K562 (cell line): ENCODE results near the gene ERI2. TPM values are rescaled to one million over a fixed set of nuclear protein-coding genes. Genes with fewer than 3 reads are reported as not detected.
A peak's percentile ranks its signal among the peaks of the same experiment; 100 is the strongest.

ENCODE experiments used
- CBFA2T3 ChIP-seq: fragments of 450-650 bp; IDR thresholded peaks from 2 replicates; pipeline ENCODE4 v1.6.1; 2017
- DNMT1 ChIP-seq: fragments of 450-650 bp; IDR thresholded peaks from 2 replicates; pipeline ENCODE4 v1.6.1; 2016; ENCODE audit warnings: antibody characterized with exemption, mild to moderate bottlenecking
- HDGF ChIP-seq: fragments of 450-650 bp; IDR thresholded peaks from 2 replicates; pipeline ENCODE4 v1.6.1; 2016
- L3MBTL2 ChIP-seq: fragments of 450-650 bp; IDR thresholded peaks from 2 replicates; pipeline ENCODE4 v1.6.1; 2016; ENCODE audit warnings: mild to moderate bottlenecking, moderate library complexity
- MCM3 ChIP-seq: fragments of 450-650 bp; IDR thresholded peaks from 2 replicates; pipeline ENCODE4 v1.6.1; 2016
- MIER1 ChIP-seq: fragments of 450-650 bp; IDR thresholded peaks from 2 replicates; pipeline ENCODE4 v1.6.1; 2016; ENCODE audit warnings: antibody characterized with exemption, mild to moderate bottlenecking, low read depth
- MITF ChIP-seq: IDR thresholded peaks from 2 replicates; pipeline ENCODE4 v1.6.1; 2014; ENCODE audit warnings: antibody characterized with exemption
- NFIC ChIP-seq: fragments of 450-650 bp; IDR thresholded peaks from 2 replicates; pipeline ENCODE4 v1.6.1; 2017; ENCODE audit warnings: mild to moderate bottlenecking, inconsistent platforms
- PATZ1 ChIP-seq: fragments of 250-450 bp; sonication (Bioruptor Pico); IDR thresholded peaks from 2 replicates; pipeline ENCODE4 v1.5.0; 2020; ENCODE audit warnings: mild to moderate bottlenecking, borderline replicate concordance
- RNF2 ChIP-seq: sonication (generic); IDR thresholded peaks from 2 replicates; pipeline ENCODE4 v1.6.1; 2016
- SOX6 ChIP-seq: fragments of 450-650 bp; IDR thresholded peaks from 2 replicates; pipeline ENCODE4 v1.6.1; 2014; ENCODE audit warnings: mild to moderate bottlenecking
- TCF3 ChIP-seq: sonication (generic); formaldehyde crosslinking; IDR thresholded peaks from 2 replicates; pipeline ENCODE4 v1.4.0; 2020; ENCODE audit warnings: mild to moderate bottlenecking, missing genetic modification reagents
- ZBTB17 ChIP-seq: fragments of 450-650 bp; formaldehyde crosslinking; IDR thresholded peaks from 2 replicates; pipeline ENCODE4 v1.4.0; 2020; ENCODE audit warnings: mild to moderate bottlenecking
- ZNF316 ChIP-seq: fragments of 450-650 bp; IDR thresholded peaks from 2 replicates; pipeline ENCODE4 v1.6.1; 2016
- ZNF583 ChIP-seq: fragments of 250-450 bp; sonication (Bioruptor Pico); IDR thresholded peaks from 2 replicates; pipeline ENCODE4 v1.4.0; 2020
- ZNF75A ChIP-seq: fragments of 450-650 bp; formaldehyde crosslinking; IDR thresholded peaks from 2 replicates; pipeline ENCODE4 v1.4.0; 2020; ENCODE audit warnings: mild to moderate bottlenecking
- ZNF778 ChIP-seq: fragments of 450-650 bp; formaldehyde crosslinking; IDR thresholded peaks from 2 replicates; pipeline ENCODE4 v1.4.0; 2020; ENCODE audit warnings: mild to moderate bottlenecking, moderate library complexity
- ZZZ3 ChIP-seq: fragments of 450-650 bp; IDR thresholded peaks from 2 replicates; pipeline ENCODE4 v1.6.1; 2016; ENCODE audit warnings: antibody characterized with exemption, mild to moderate bottlenecking, moderate library complexity
- polyA plus RNA-seq, 8 experiments: library from polyadenylated mRNA; depleted of rRNA in 4 of 8; stranded (reverse) in 5 of 8; unstranded in 3 of 8; fragments of >200 nt; fragmentation: Nextera tagmentation in 2 of 8; fragmentation: Illumina TruSeq in 1 of 8; extraction: Ambion mirVana in 2 of 8; extraction: Trizol in 1 of 8; gene quantifications; 2 replicates each; pipeline versions ENCODE4 v1.2.1 to v1.2.3, GENCODE V29; 2011 to 2014; ENCODE audit warnings: inconsistent platforms in 1 of 8, missing spikeins in 1 of 8
- total RNA-seq, 7 experiments: library from RNA; depleted of rRNA in 6 of 7; stranded (reverse); fragments of >200 nt in 6 of 7; fragmentation: Illumina TruSeq in 2 of 7; extraction: Trizol in 2 of 7; gene quantifications; 2 replicates each; pipeline versions ENCODE4 v1.2.1 to v1.2.3, GENCODE V29; 2011 to 2021; ENCODE audit warnings: low replicate concordance in 1 of 7
- TF ChIP-seq, protein P1 (sequence below): sonication (generic); formaldehyde crosslinking; IDR thresholded peaks from 2 replicates; pipeline ENCODE4 v1.8.0; 2022; ENCODE audit warnings: mild to moderate bottlenecking, missing genetic modification reagents
- TF ChIP-seq, protein P2 (sequence below): fragments of 450-650 bp; IDR thresholded peaks from 2 replicates; pipeline ENCODE4 v1.6.1; 2016
- TF ChIP-seq, protein P3 (sequence below), 3 experiments: fragments of 200-800 bp in 1 of 3; fragments of 250-450 bp in 1 of 3; fragments of 450-650 bp in 1 of 3; sonication (Bioruptor Pico) in 1 of 3; sonication (Bioruptor generic) in 1 of 3; formaldehyde crosslinking in 1 of 3; IDR thresholded peaks; 2 replicates each; pipeline versions ENCODE4 v1.6.1 to v1.8.0; 2016 to 2022; ENCODE audit warnings: mild to moderate bottlenecking in 2 of 3, missing genetic modification characterization in 2 of 3, missing compliant biosample characterization in 1 of 3, moderate library complexity in 1 of 3

The ERI2 gene
- total and polyA plus RNA-seq, 9 of the 15 experiments (the other 6 are each of a cell fraction or from before 2014, with no cell fraction given): 23.3 to 57.0 (median 48.1) TPM

- TF ChIP-seq ZNF583 (CRISPR knock-in tag) (no peak), ZNF778 (no peak), MITF (peak; percentile 67), RNF2 (peak; percentile 91; the same call in 1 of the 2 replicates), SOX6 (peak; percentile 73), PATZ1 (CRISPR knock-in tag) (0 out of 2 replicates have a peak, but pooled peaks have one; percentile 16), MIER1 (no peak), NFIC (no peak), HDGF (no peak), ZBTB17 (CRISPR knock-in tag) (peak; percentile 18; the same call in 1 of the 2 replicates), ZNF316 (no peak), TCF3 (peak; percentile 84), L3MBTL2 (peak; percentile 56), DNMT1 (no peak), ZZZ3 (no peak), ZNF75A (CRISPR knock-in tag) (0 out of 2 replicates have a peak, but pooled peaks have one; percentile 5), CBFA2T3 (peak; percentile 80), MCM3 (no peak)
- TF ChIP-seq, protein P1, sequence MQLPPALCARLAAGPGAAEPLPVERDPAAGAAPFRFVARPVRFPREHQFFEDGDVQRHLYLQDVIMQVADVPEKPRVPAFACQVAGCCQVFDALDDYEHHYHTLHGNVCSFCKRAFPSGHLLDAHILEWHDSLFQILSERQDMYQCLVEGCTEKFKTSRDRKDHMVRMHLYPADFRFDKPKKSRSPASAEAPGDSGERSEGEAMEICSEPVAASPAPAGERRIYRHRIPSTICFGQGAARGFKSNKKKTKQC (CRISPR knock-in tag): no peak
- TF ChIP-seq, protein P2, sequence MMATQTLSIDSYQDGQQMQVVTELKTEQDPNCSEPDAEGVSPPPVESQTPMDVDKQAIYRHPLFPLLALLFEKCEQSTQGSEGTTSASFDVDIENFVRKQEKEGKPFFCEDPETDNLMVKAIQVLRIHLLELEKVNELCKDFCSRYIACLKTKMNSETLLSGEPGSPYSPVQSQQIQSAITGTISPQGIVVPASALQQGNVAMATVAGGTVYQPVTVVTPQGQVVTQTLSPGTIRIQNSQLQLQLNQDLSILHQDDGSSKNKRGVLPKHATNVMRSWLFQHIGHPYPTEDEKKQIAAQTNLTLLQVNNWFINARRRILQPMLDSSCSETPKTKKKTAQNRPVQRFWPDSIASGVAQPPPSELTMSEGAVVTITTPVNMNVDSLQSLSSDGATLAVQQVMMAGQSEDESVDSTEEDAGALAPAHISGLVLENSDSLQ: peak; percentile 40
- TF ChIP-seq, protein P3, sequence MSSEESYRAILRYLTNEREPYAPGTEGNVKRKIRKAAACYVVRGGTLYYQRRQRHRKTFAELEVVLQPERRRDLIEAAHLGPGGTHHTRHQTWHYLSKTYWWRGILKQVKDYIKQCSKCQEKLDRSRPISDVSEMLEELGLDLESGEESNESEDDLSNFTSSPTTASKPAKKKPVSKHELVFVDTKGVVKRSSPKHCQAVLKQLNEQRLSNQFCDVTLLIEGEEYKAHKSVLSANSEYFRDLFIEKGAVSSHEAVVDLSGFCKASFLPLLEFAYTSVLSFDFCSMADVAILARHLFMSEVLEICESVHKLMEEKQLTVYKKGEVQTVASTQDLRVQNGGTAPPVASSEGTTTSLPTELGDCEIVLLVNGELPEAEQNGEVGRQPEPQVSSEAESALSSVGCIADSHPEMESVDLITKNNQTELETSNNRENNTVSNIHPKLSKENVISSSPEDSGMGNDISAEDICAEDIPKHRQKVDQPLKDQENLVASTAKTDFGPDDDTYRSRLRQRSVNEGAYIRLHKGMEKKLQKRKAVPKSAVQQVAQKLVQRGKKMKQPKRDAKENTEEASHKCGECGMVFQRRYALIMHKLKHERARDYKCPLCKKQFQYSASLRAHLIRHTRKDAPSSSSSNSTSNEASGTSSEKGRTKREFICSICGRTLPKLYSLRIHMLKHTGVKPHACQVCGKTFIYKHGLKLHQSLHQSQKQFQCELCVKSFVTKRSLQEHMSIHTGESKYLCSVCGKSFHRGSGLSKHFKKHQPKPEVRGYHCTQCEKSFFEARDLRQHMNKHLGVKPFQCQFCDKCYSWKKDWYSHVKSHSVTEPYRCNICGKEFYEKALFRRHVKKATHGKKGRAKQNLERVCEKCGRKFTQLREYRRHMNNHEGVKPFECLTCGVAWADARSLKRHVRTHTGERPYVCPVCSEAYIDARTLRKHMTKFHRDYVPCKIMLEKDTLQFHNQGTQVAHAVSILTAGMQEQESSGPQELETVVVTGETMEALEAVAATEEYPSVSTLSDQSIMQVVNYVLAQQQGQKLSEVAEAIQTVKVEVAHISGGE (CRISPR knock-in tag; IDR thresholded peaks at IDR 0.05): peak in 1 of 3 experiments; percentile 64; a peak in 2 of 6 replicates
Measured at GRCh38 chr16:20760346-20760745, 45.9 kb downstream of the ERI2 start (continued).
